WTC11 (cell line): Measurements from ENCODE around the gene CCNQ.

Experiments used
- ATF1 ChIP-seq: sonication (generic); formaldehyde crosslinking; IDR thresholded peaks from 2 replicates; pipeline ENCODE4 v1.8.1; 2023; ENCODE audit warnings: mild to moderate bottlenecking, moderate library complexity, missing genetic modification reagents
- ATF2 ChIP-seq: sonication (generic); formaldehyde crosslinking; IDR thresholded peaks from 2 replicates; pipeline ENCODE4 v1.8.1; 2022; ENCODE audit warnings: low read depth, missing genetic modification reagents, borderline replicate concordance
- CTCF ChIP-seq: fragments of 200-600 bp; IDR thresholded peaks from 2 replicates; pipeline ENCODE4 v1.8.0; 2022; ENCODE audit warnings: antibody characterized with exemption
- E2F1 ChIP-seq: sonication (generic); formaldehyde crosslinking; IDR thresholded peaks from 2 replicates; pipeline ENCODE4 v1.8.0; 2022; ENCODE audit warnings: mild to moderate bottlenecking, missing genetic modification reagents
- E2F5 ChIP-seq: sonication (generic); formaldehyde crosslinking; IDR thresholded peaks from 2 replicates; pipeline ENCODE4 v1.8.1; 2022; ENCODE audit warnings: mild to moderate bottlenecking, moderate library complexity, missing genetic modification reagents
- ETV6 ChIP-seq: sonication (generic); formaldehyde crosslinking; IDR thresholded peaks from 2 replicates; pipeline ENCODE4 v1.8.1; 2022; ENCODE audit warnings: mild to moderate bottlenecking, missing genetic modification reagents
- NR2C2 ChIP-seq: sonication (generic); formaldehyde crosslinking; IDR thresholded peaks from 2 replicates; pipeline ENCODE4 v1.8.0; 2022; ENCODE audit warnings: mild to moderate bottlenecking, missing genetic modification reagents
- USF2 ChIP-seq: sonication (generic); formaldehyde crosslinking; IDR thresholded peaks from 2 replicates; pipeline ENCODE4 v1.8.1; 2023; ENCODE audit warnings: mild to moderate bottlenecking, missing genetic modification reagents, moderate library complexity
- ZNF512 ChIP-seq: sonication (generic); formaldehyde crosslinking; IDR thresholded peaks from 2 replicates; pipeline ENCODE4 v1.8.1; 2022; ENCODE audit warnings: missing genetic modification reagents, borderline replicate concordance

- no peak for TF ChIP-seq ATF2 (CRISPR knock-in tag)
- TF ChIP-seq E2F1 (CRISPR knock-in tag): no peak
- TF ChIP-seq ZNF512 (CRISPR knock-in tag): no peak
- no peak for TF ChIP-seq USF2 (CRISPR knock-in tag)
- TF ChIP-seq CTCF: no peak
- no peak for TF ChIP-seq ETV6 (CRISPR knock-in tag)
- TF ChIP-seq NR2C2 (CRISPR knock-in tag): no peak
- TF ChIP-seq E2F5 (CRISPR knock-in tag): no peak
- TF ChIP-seq ATF1 (CRISPR knock-in tag): no peak
These were observed 6.7 kb downstream of the CCNQ start for GRCh38 chrX:153592091-153592833.
